SK-N-SH (cell line): ENCODE results near the gene UBAC2. TPM values are rescaled to one million over a fixed set of nuclear protein-coding genes. Genes with fewer than 3 reads are reported as not detected.

Source experiments
- CTCF ChIA-PET: fragments of 300-600, 350-600 bp; formaldehyde crosslinking; extraction: SDS; loops from one replicate; lab custom pipeline; 2021; lab: Yijun Ruan, JAX
- POLR2A ChIA-PET: fragments of 350-600 bp; sonication (Branson Sonifier 250); formaldehyde crosslinking; extraction: SDS; loops from one replicate; lab custom pipeline; 2020; ENCODE audit warnings: antibody characterized with exemption, inconsistent platforms; lab: Yijun Ruan, JAX
- DNase-seq: peaks from one replicate; pipeline ENCODE4 v3.0.0; 2012
- H2AFZ ChIP-seq: fragments of 200-600 bp; sonication (generic); 2 replicates; pipeline ENCODE4 v1.8.1; 2016; ENCODE audit warnings: antibody characterized with exemption, mild to moderate bottlenecking, low read depth
- H3F3A ChIP-seq: fragments of 200-600 bp; sonication (generic); replicated peaks from 2 replicates; pipeline ENCODE3; 2016; ENCODE audit warnings: antibody characterized with exemption, mild to moderate bottlenecking; ENCODE audit not compliant: insufficient read depth
- H3K27ac ChIP-seq, 2 experiments: fragments of 200-500 bp in 1 of 2; fragments of 200-600 bp in 1 of 2; sonication (Bioruptor generic) in 1 of 2; sonication (generic), shearing (Covaris generic) in 1 of 2; 2 replicates each; pipeline versions ENCODE4 v1.5.1 to v1.6.1; 2014 to 2016; ENCODE audit warnings: low read depth in 2 of 2, inconsistent platforms in 1 of 2, low read length in 1 of 2, mild to moderate bottlenecking in 1 of 2, mixed read lengths in 1 of 2
- H3K27me3 ChIP-seq: fragments of 200-600 bp; sonication (generic), shearing (Covaris generic); 2 replicates; pipeline ENCODE4 v1.6.1; 2016; ENCODE audit warnings: mixed run types; ENCODE audit not compliant: insufficient read depth
- H3K36me3 ChIP-seq, 2 experiments: fragments of 200-500 bp in 1 of 2; fragments of 200-600 bp in 1 of 2; sonication (Bioruptor generic) in 1 of 2; sonication (generic) in 1 of 2; replicated peaks in 1 of 2; 2 replicates each; pipeline versions ENCODE3 to v1.5.1; 2014 to 2016; ENCODE audit warnings: low read length in 1 of 2, mild to moderate bottlenecking in 1 of 2; ENCODE audit not compliant: insufficient read depth in 2 of 2, control insufficient read depth in 1 of 2
- H3K4me1 ChIP-seq, 2 experiments: fragments of 200-500 bp in 1 of 2; fragments of 200-600 bp in 1 of 2; sonication (Bioruptor generic) in 1 of 2; sonication (generic), shearing (Covaris generic) in 1 of 2; 2 replicates each; pipeline versions ENCODE4 v1.5.1 to v1.6.1; 2014 to 2016; ENCODE audit warnings: low read depth in 1 of 2, low read length in 1 of 2, mixed run types in 1 of 2; ENCODE audit not compliant: insufficient read depth in 2 of 2, control insufficient read depth in 1 of 2
- H3K4me2 ChIP-seq: fragments of 200-600 bp; sonication (generic), shearing (Covaris generic); 2 replicates; pipeline ENCODE4 v1.6.1; 2017; ENCODE audit warnings: mixed run types
- H3K4me3 ChIP-seq, 2 experiments: fragments of 200-500 bp in 1 of 2; fragments of 200-600 bp in 1 of 2; sonication (Bioruptor generic) in 1 of 2; sonication (generic), shearing (Covaris generic) in 1 of 2; 2 replicates each; pipeline versions ENCODE4 v1.5.1 to v1.8.1; 2014 to 2016; ENCODE audit warnings: low read depth in 2 of 2, inconsistent platforms in 1 of 2, low read length in 1 of 2, mild to moderate bottlenecking in 1 of 2, mixed read lengths in 1 of 2, moderate library complexity in 1 of 2
- H3K79me2 ChIP-seq: fragments of 200-600 bp; sonication (generic); 2 replicates; pipeline ENCODE4 v1.8.1; 2017; ENCODE audit warnings: mild to moderate bottlenecking; ENCODE audit not compliant: insufficient read depth
- H3K9ac ChIP-seq: fragments of 200-600 bp; sonication (generic); 2 replicates; pipeline ENCODE4 v1.6.1; 2017; ENCODE audit warnings: mixed run types
- H3K9me2 ChIP-seq: fragments of 200-600 bp; sonication (generic); 2 replicates; pipeline ENCODE4 v1.6.1; 2017; ENCODE audit warnings: mixed run types
- H3K9me3 ChIP-seq: fragments of 200-600 bp; sonication (generic); 2 replicates; pipeline ENCODE4 v1.6.1; 2017; ENCODE audit warnings: mixed run types, mild to moderate bottlenecking, moderate library complexity
- H4K20me1 ChIP-seq: fragments of 200-600 bp; sonication (generic); 2 replicates; pipeline ENCODE4 v1.6.1; 2017; ENCODE audit warnings: mild to moderate bottlenecking, mixed run types; ENCODE audit not compliant: insufficient read depth
- CHD2 ChIP-seq: fragments of 150-350 bp; IDR thresholded peaks from 2 replicates; pipeline ENCODE4 v1.6.1; 2018; ENCODE audit warnings: low read length; ENCODE audit not compliant: partially characterized antibody
- ELF1 ChIP-seq: IDR thresholded peaks from 2 replicates; pipeline ENCODE4 v1.4.0; 2012
- EP300 ChIP-seq, 2 experiments: IDR thresholded peaks; 2 replicates each; pipeline versions ENCODE4 v1.4.0 to v1.6.1; 2012; ENCODE audit warnings: borderline replicate concordance in 1 of 2, low read depth in 1 of 2, low read length in 1 of 2
- EZH2phosphoT487 ChIP-seq: fragments of 200-600 bp; sonication (generic); IDR thresholded peaks from 2 replicates; pipeline ENCODE4 v1.6.1; 2017; ENCODE audit warnings: low read depth, mixed run types, mild to moderate bottlenecking, antibody characterized with exemption, moderate library complexity, borderline replicate concordance
- MEF2A ChIP-seq: IDR thresholded peaks from 2 replicates; pipeline ENCODE4 v1.4.0; 2012; ENCODE audit warnings: low read depth, borderline replicate concordance
- MXI1 ChIP-seq: IDR thresholded peaks from 2 replicates; pipeline ENCODE4 v1.6.1; 2012; ENCODE audit warnings: mild to moderate bottlenecking, low read depth, low read length, improper control_type of control experiment
- NFIC ChIP-seq: IDR thresholded peaks from 2 replicates; pipeline ENCODE4 v1.4.0; 2012; ENCODE audit warnings: borderline replicate concordance
- POLR2AphosphoS5 ChIP-seq: IDR thresholded peaks from 2 replicates; pipeline ENCODE4 v1.6.1; 2012; ENCODE audit warnings: low read depth, low read length
- RAD21 ChIP-seq: IDR thresholded peaks from 2 replicates; pipeline ENCODE4 v1.6.1; 2012; ENCODE audit warnings: mild to moderate bottlenecking, low read length
- RCOR1 ChIP-seq: fragments of 150-350 bp; IDR thresholded peaks from 2 replicates; pipeline ENCODE4 v1.6.1; 2017; ENCODE audit warnings: antibody characterized with exemption, low read length
- RFX5 ChIP-seq: IDR thresholded peaks from 2 replicates; pipeline ENCODE4 v1.6.1; 2012; ENCODE audit warnings: mild to moderate bottlenecking, improper control_type of control experiment, low read length
- RXRA ChIP-seq: IDR thresholded peaks from 2 replicates; pipeline ENCODE4 v1.4.0; 2012; ENCODE audit warnings: low read depth, mild to moderate bottlenecking, borderline replicate concordance
- TEAD4 ChIP-seq: IDR thresholded peaks from 2 replicates; pipeline ENCODE4 v1.4.0; 2012; ENCODE audit warnings: mild to moderate bottlenecking, borderline replicate concordance; ENCODE audit not compliant: insufficient read depth
- WGBS: methylation state at CpG from one replicate; pipeline ENCODE4 v1.1.6; 2017; ENCODE audit warnings: low lambda C conversion rate; 5-methylcytosine and 5-hydroxymethylcytosine counted together
- polyA plus RNA-seq, 3 experiments: library from polyadenylated mRNA; depleted of rRNA; stranded (reverse); fragments of >200 nt; gene quantifications; 2 replicates each; pipeline ENCODE4 v1.2.3, GENCODE V29; 2012
- TF ChIP-seq, protein P1 (sequence below): IDR thresholded peaks from 2 replicates; pipeline ENCODE4 v1.6.1; 2012; ENCODE audit warnings: mild to moderate bottlenecking, low read depth, low read length, moderate library complexity
- TF ChIP-seq, protein P2 (sequence below): fragments of 150-350 bp; IDR thresholded peaks from 2 replicates; pipeline ENCODE4 v1.6.1; 2017; ENCODE audit warnings: antibody characterized with exemption, low read length, low read depth, borderline replicate concordance

The UBAC2 gene
- polyA plus RNA-seq, 1 of the 3 experiments (the other 2 are of a cell fraction): 79.0 TPM

DNA sequence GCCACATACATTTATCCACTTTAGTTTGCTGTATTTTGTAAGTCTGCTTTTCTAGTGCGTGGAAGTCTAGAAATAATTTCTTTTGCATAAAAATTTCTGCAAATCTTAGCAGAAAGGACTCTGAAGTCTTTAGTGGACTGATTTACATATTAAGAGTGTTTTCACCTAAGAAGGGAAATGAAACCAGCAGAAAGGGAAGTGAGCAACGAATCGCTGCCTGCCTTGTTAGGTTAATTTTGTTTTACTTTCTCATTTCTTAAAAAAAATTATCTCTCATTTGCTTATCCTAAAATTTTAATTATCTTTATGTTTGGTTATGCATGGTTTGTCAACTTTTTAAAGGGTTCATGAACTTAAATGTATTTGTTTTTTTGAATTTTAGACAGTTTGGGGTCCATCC, 58.3 kb downstream of the UBAC2 start:
- Histone ChIP-seq H3K36me3 (peaks cover 35 to 39% of the 10 kb centered on the region in 2 experiments), H3K4me3 (no peak overlapping the region), H3K79me2 (no peaks in the 10 kb centered on the region; the same call in 1 of the 2 replicates), H2AFZ (no peak overlapping the region), H3K9me2 (no peaks in the 10 kb centered on the region), H3K4me1 (no peaks in the 10 kb centered on the region; a peak in 2 of 4 replicates), H3K27ac (no peak overlapping the region), H3F3A (no peaks in the 10 kb centered on the region), H3K9me3 (no peaks in the 10 kb centered on the region), H3K9ac (no peak overlapping the region), H3K27me3 (no peaks in the 10 kb centered on the region), H4K20me1 (no peaks in the 10 kb centered on the region), H3K4me2 (no peak overlapping the region)
- TF ChIP-seq RFX5: no peak
- TF ChIP-seq MEF2A: no peak
- TF ChIP-seq RCOR1: no peak
- TF ChIP-seq RXRA: no peak
- WGBS: 96% methylated on average over 3 of the region's 3 CpGs
- POLR2A ChIA-PET: no interaction called here
- CTCF ChIA-PET: interaction anchor here (0.8 to 3.6 kb wide), 6 partner anchors 9 to 83 kb away, joined by 3 to 18 read pairs (median 16); partner anchors contain the start of gene UBAC2
- DNase-seq: no peak

DNA sequence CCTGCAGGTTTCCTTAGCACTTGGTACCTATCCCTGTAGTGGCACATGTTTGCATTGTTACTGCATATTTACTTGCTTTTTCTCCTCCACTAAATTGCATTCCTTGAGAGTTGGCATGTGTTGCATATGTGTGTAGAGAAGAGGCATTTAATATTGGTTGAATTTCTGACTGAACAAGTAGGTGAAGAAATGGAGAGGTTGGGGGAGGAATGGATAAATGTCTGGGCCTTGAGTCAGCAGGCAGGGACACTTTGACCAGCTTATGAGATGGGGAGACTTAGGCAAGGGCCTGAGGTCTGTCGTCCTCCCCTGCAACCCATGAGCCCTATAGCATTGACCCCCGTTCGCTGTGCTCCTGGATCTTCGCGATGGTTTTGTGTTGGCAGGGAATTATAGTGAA, 59.6 kb downstream of the UBAC2 start:
- no peaks in the 10 kb centered on the region for H3K27me3 ChIP-seq
- no peak overlapping the region for H2AFZ ChIP-seq
- H4K20me1 ChIP-seq: no peaks in the 10 kb centered on the region
- no peaks in the 10 kb centered on the region for H3F3A ChIP-seq
- H3K4me2 ChIP-seq: no peak overlapping the region
- H3K27ac ChIP-seq: no peak overlapping the region
- no peak for TF ChIP-seq ELF1
- TF ChIP-seq RFX5: no peak
- no peak for TF ChIP-seq NFIC
- no peak for TF ChIP-seq MXI1
- TF ChIP-seq TEAD4: no peak
- TF ChIP-seq, protein P1, sequence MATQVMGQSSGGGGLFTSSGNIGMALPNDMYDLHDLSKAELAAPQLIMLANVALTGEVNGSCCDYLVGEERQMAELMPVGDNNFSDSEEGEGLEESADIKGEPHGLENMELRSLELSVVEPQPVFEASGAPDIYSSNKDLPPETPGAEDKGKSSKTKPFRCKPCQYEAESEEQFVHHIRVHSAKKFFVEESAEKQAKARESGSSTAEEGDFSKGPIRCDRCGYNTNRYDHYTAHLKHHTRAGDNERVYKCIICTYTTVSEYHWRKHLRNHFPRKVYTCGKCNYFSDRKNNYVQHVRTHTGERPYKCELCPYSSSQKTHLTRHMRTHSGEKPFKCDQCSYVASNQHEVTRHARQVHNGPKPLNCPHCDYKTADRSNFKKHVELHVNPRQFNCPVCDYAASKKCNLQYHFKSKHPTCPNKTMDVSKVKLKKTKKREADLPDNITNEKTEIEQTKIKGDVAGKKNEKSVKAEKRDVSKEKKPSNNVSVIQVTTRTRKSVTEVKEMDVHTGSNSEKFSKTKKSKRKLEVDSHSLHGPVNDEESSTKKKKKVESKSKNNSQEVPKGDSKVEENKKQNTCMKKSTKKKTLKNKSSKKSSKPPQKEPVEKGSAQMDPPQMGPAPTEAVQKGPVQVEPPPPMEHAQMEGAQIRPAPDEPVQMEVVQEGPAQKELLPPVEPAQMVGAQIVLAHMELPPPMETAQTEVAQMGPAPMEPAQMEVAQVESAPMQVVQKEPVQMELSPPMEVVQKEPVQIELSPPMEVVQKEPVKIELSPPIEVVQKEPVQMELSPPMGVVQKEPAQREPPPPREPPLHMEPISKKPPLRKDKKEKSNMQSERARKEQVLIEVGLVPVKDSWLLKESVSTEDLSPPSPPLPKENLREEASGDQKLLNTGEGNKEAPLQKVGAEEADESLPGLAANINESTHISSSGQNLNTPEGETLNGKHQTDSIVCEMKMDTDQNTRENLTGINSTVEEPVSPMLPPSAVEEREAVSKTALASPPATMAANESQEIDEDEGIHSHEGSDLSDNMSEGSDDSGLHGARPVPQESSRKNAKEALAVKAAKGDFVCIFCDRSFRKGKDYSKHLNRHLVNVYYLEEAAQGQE: no peak
- TF ChIP-seq CHD2: no peak
- no peak for TF ChIP-seq EP300 (IDR thresholded peaks at IDR 0.05; ENCODE audit: borderline replicate concordance in 1 of 2, low read depth in 1 of 2, low read length in 1 of 2)
- TF ChIP-seq EZH2phosphoT487: no peak
- TF ChIP-seq, protein P2, sequence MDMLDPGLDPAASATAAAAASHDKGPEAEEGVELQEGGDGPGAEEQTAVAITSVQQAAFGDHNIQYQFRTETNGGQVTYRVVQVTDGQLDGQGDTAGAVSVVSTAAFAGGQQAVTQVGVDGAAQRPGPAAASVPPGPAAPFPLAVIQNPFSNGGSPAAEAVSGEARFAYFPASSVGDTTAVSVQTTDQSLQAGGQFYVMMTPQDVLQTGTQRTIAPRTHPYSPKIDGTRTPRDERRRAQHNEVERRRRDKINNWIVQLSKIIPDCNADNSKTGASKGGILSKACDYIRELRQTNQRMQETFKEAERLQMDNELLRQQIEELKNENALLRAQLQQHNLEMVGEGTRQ: no peak
- no peak for TF ChIP-seq POLR2AphosphoS5
- TF ChIP-seq RAD21: no peak
- H3K4me3 ChIP-seq: no peak overlapping the region
- H3K9me3 ChIP-seq: no peaks in the 10 kb centered on the region
- WGBS: 93% methylated on average over 5 of the region's 5 CpGs
- H3K36me3 ChIP-seq: peaks cover 27 to 38% of the 10 kb centered on the region in 2 experiments
- H3K9me2 ChIP-seq: no peaks in the 10 kb centered on the region
- CTCF ChIA-PET: interaction anchor here (0.9 to 2.7 kb wide), 4 partner anchors 9 to 203 kb away, joined by 4 to 16 read pairs (median 12); no protein-coding TSS in a partner anchor
- no peak overlapping the region for H3K9ac ChIP-seq
- no peak for DNase-seq
- no peaks in the 10 kb centered on the region; the same call in 1 of the 2 replicates for H3K79me2 ChIP-seq
- H3K4me1 ChIP-seq: no peaks in the 10 kb centered on the region; a peak in 2 of 4 replicates
- POLR2A ChIA-PET: no interaction called here
